GM19099 (cell line): Measurements from ENCODE around the gene JKAMP.

ENCODE experiments used
- POLR2A ChIP-seq: IDR thresholded peaks from 3 replicates; pipeline ENCODE4 v1.6.1; 2011; ENCODE audit warnings: low read depth; ENCODE audit not compliant: insufficient read length; ENCODE audit errors: extremely low read depth

Gene JKAMP

GRCh38 chr14:59465316-59466135 lies 18.8 kb upstream of the JKAMP start, which contains the start of gene GPR135:
Gene GPR135, minus strand, starts transcription at chr14:59465380. Its CDS starts 154 bp downstream, at chr14:59465226.
- no peak for TF ChIP-seq POLR2A

- TF ChIP-seq POLR2A, result no peak
These were observed 10.1 kb upstream of the JKAMP start for GRCh38 chr14:59474172-59474571.

GRCh38 chr14:59475709-59476108 lies 8.6 kb upstream of the JKAMP start:
- TF ChIP-seq POLR2A, result no peak

GRCh38 chr14:59478540-59478939 lies 5.8 kb upstream of the JKAMP start:
- no peak for TF ChIP-seq POLR2A

GRCh38 chr14:59480166-59480565 lies 4.2 kb upstream of the JKAMP start:
- TF ChIP-seq POLR2A, result no peak

- no peak for TF ChIP-seq POLR2A
These were observed 2.9 kb upstream of the JKAMP start for GRCh38 chr14:59481407-59481806.

GRCh38 chr14:59481871-59482540 lies 2.3 kb upstream of the JKAMP start:
- no peak for TF ChIP-seq POLR2A

- TF ChIP-seq POLR2A, result no peak
These were observed 1.6 kb upstream of the JKAMP start for GRCh38 chr14:59482541-59483331.

- no peak for TF ChIP-seq POLR2A
These were observed 954 bp upstream of the JKAMP start for GRCh38 chr14:59483363-59483762.

GRCh38 chr14:59484639-59485175 lies 390 bp downstream of the JKAMP start:
- TF ChIP-seq POLR2A, result no peak

GRCh38 chr14:59490756-59491155 lies 6.4 kb downstream of the JKAMP start:
- TF ChIP-seq POLR2A, result no peak

- no peak for TF ChIP-seq POLR2A
These were observed 8.1 kb downstream of the JKAMP start for GRCh38 chr14:59492384-59492783.

- no peak for TF ChIP-seq POLR2A
These were observed 16.4 kb downstream of the JKAMP start for GRCh38 chr14:59500732-59501131.

GRCh38 chr14:59503256-59503655 lies 18.9 kb downstream of the JKAMP start:
- TF ChIP-seq POLR2A, result no peak
